Endothelial cell of umbilical vein (primary cell): Measurements from ENCODE around the gene NEK3. TPM values are rescaled to one million over a fixed set of nuclear protein-coding genes. Genes with fewer than 3 reads are reported as not detected.

Experiments
- BruUV-seq: library from RNA; stranded (reverse); fragments of 400-500 nt; replicated peaks from 2 replicates; lab custom pipeline; 2021; lab: Mats Ljungman, UMichigan
- CTCF ChIA-PET: fragments of 300-600, 350-600 bp; sonication (Branson Sonifier 250); formaldehyde crosslinking; loops from one replicate; lab custom pipeline; 2021; ENCODE audit warnings: antibody characterized with exemption, inconsistent platforms; lab: Charles Lee
- POLR2A ChIA-PET: fragments of 300-600, 350-600 bp; sonication (Branson Sonifier 250); formaldehyde crosslinking; loops from one replicate; lab custom pipeline; 2021; ENCODE audit warnings: antibody characterized with exemption, inconsistent platforms; lab: Charles Lee
- DNase-seq: peaks from one replicate; pipeline ENCODE4 v3.0.0-alpha.2; 2011; ENCODE audit warnings: low read depth, low spot score
- FAIRE-seq: peaks from 2 replicates; lab custom pipeline; 2011; peaks lifted over from hg19 to GRCh38; lab: Jason Lieb, UNC
- H2AFZ ChIP-seq: 2 replicates; pipeline ENCODE4 v1.6.0; 2012; ENCODE audit warnings: low read depth, low read length, control low read depth, inconsistent platforms
- H3K27ac ChIP-seq: 2 replicates; pipeline ENCODE4 v1.5.1; 2011; ENCODE audit warnings: low read depth, mild to moderate bottlenecking, control low read depth, low read length, moderate library complexity; ENCODE audit not compliant: insufficient read depth
- H3K27me3 ChIP-seq, 2 experiments: 2 replicates each; pipeline versions ENCODE4 v1.6.0 to v1.6.1; 2011; ENCODE audit warnings: low read length in 2 of 2, mixed read lengths in 1 of 2; ENCODE audit not compliant: control insufficient read depth in 2 of 2, insufficient read depth in 2 of 2
- H3K36me3 ChIP-seq, 2 experiments: 2 replicates in 1 of 2; 3 replicates in 1 of 2; pipeline ENCODE4 v1.5.1; 2011; ENCODE audit warnings: low read length in 2 of 2, mild to moderate bottlenecking in 1 of 2, moderate library complexity in 1 of 2; ENCODE audit not compliant: control insufficient read depth in 2 of 2, insufficient read depth in 2 of 2; ENCODE audit errors: extremely low read depth in 1 of 2
- H3K4me1 ChIP-seq: 3 replicates; pipeline ENCODE4 v1.5.1; 2011; ENCODE audit warnings: mild to moderate bottlenecking, low read length; ENCODE audit not compliant: control insufficient read depth, insufficient read depth; ENCODE audit errors: extremely low read depth
- H3K4me2 ChIP-seq: 2 replicates; pipeline ENCODE4 v1.6.1; 2011; ENCODE audit warnings: low read length, control low read depth, mixed read lengths; ENCODE audit not compliant: insufficient read depth
- H3K4me3 ChIP-seq, 3 experiments: fragments of 200-600 bp in 1 of 3; sonication (generic), shearing (Covaris generic) in 1 of 3; replicated peaks in 1 of 3; 2 replicates each; pipeline ENCODE4 v1.5.1; 2011 to 2016; ENCODE audit warnings: control low read depth in 3 of 3, low read length in 3 of 3, mild to moderate bottlenecking in 2 of 3, inconsistent platforms in 1 of 3, low read depth in 1 of 3, moderate library complexity in 1 of 3; ENCODE audit not compliant: insufficient read depth in 1 of 3
- H3K79me2 ChIP-seq: 2 replicates; pipeline ENCODE4 v1.6.0; 2012; ENCODE audit warnings: low read length, inconsistent platforms; ENCODE audit not compliant: control insufficient read depth, insufficient read depth
- H3K9ac ChIP-seq: replicated peaks from 2 replicates; pipeline ENCODE3; 2011; ENCODE audit warnings: low read length, control low read depth; ENCODE audit not compliant: insufficient read depth; ENCODE audit errors: extremely low read depth
- H3K9me1 ChIP-seq: replicated peaks from 3 replicates; pipeline ENCODE4 v1.6.0; 2011; ENCODE audit warnings: mild to moderate bottlenecking, low read length; ENCODE audit not compliant: control insufficient read depth, insufficient read depth; ENCODE audit errors: extremely low read depth
- H3K9me3 ChIP-seq: replicated peaks from 2 replicates; pipeline ENCODE4 v1.5.1; 2012; ENCODE audit warnings: low read length, inconsistent platforms; ENCODE audit not compliant: control insufficient read depth, insufficient read depth
- H4K20me1 ChIP-seq: replicated peaks from 2 replicates; pipeline ENCODE3; 2011; ENCODE audit warnings: mild to moderate bottlenecking, low read length; ENCODE audit not compliant: control insufficient read depth, insufficient read depth; ENCODE audit errors: extremely low read depth
- CTCF ChIP-seq, 2 donors: IDR thresholded peaks; 1 replicate in 1 of 2; 2 replicates in 1 of 2; pipeline ENCODE4 v1.5.1; 2011; ENCODE audit warnings: low read length in 2 of 2, mild to moderate bottlenecking in 2 of 2, moderate library complexity in 2 of 2, control low read depth in 1 of 2, inconsistent platforms in 1 of 2, low read depth in 1 of 2; ENCODE audit not compliant: insufficient read depth in 1 of 2; ENCODE audit errors: extremely low read depth in 1 of 2
- EZH2 ChIP-seq: IDR thresholded peaks from 2 replicates; pipeline ENCODE4 v1.6.1; 2012; ENCODE audit warnings: borderline replicate concordance, low read depth, mild to moderate bottlenecking, moderate library complexity, low read length, inconsistent platforms; ENCODE audit not compliant: severe bottlenecking
- FOS ChIP-seq: IDR thresholded peaks from 2 replicates; pipeline ENCODE4 v1.6.1; 2011; ENCODE audit warnings: mild to moderate bottlenecking, low read length, moderate library complexity, borderline replicate concordance; ENCODE audit not compliant: insufficient read depth
- GATA2 ChIP-seq: IDR thresholded peaks from 2 replicates; pipeline ENCODE4 v1.7.0; 2011; ENCODE audit warnings: low read depth, mild to moderate bottlenecking, moderate library complexity, mixed read lengths, low read length; ENCODE audit not compliant: insufficient read length, insufficient read depth
- JUN ChIP-seq: IDR thresholded peaks from 2 replicates; pipeline ENCODE4 v1.6.1; 2011; ENCODE audit warnings: borderline replicate concordance, low read depth; ENCODE audit not compliant: insufficient read length, insufficient read depth
- MAX ChIP-seq: IDR thresholded peaks from 2 replicates; pipeline ENCODE4 v1.6.1; 2011; ENCODE audit not compliant: insufficient read depth, insufficient read length
- MYC ChIP-seq: IDR thresholded peaks from one replicate; pipeline ENCODE4 v1.6.1; 2011; ENCODE audit warnings: mild to moderate bottlenecking, low read depth, low read length
- POLR2A ChIP-seq: IDR thresholded peaks from 2 replicates; pipeline ENCODE4 v1.6.1; 2012; ENCODE audit warnings: low read depth, mild to moderate bottlenecking, control low read depth, low read length
- POLR2AphosphoS5 ChIP-seq: IDR thresholded peaks from 2 replicates; pipeline ENCODE4 v1.6.1; 2012; ENCODE audit warnings: low read depth, mild to moderate bottlenecking, control low read depth, low read length, moderate library complexity; ENCODE audit not compliant: insufficient read depth
- dilution Hi-C: fragments of 300-500 bp; cut with MboI; formaldehyde crosslinking; loops from one replicate; pipeline ENCODE4 v1.15.0; 2019; ENCODE audit warnings: low sequenced_read_pairs; ENCODE audit not compliant: extremely low pct_ligation_motif_present
- intact Hi-C: fragments of 100-400 bp; cut with micrococcal nuclease; formaldehyde crosslinking; loops from one replicate; pipeline ENCODE4 v1.10.0; 2022
- polyA plus RNA-seq, 4 experiments: library from polyadenylated mRNA; depleted of rRNA in 3 of 4; stranded (reverse) in 3 of 4; unstranded in 1 of 4; fragments of >200 nt; gene quantifications; 2 replicates each; pipeline versions ENCODE4 v1.2.1 to v1.2.3, GENCODE V29; 2011 to 2012; ENCODE audit warnings: missing spikeins in 1 of 4
- total RNA-seq: library from RNA; stranded (reverse); gene quantifications from 2 replicates; pipeline ENCODE4 v1.2.3, GENCODE V29; 2021

Gene NEK3
- total and polyA plus RNA-seq, 2 donors (not counting 3 experiments of a cell fraction or from before 2014, with no cell fraction given), result 10.3 to 13.8 TPM

GRCh38 chr13:52155177-52155576 is 4.2 kb downstream of the NEK3 start:
- TF ChIP-seq GATA2, result no peak
- no peak for TF ChIP-seq FOS
- no peak for TF ChIP-seq POLR2A
- TF ChIP-seq EZH2, result no peak
- TF ChIP-seq POLR2AphosphoS5, result no peak
- TF ChIP-seq CTCF (IDR thresholded peaks at IDR 0.05; ENCODE audit: extremely low read depth in 1 of 2, insufficient read depth in 1 of 2, low read depth in 1 of 2, low read length in 2 of 2), result no peak
- no peak for TF ChIP-seq MAX
- TF ChIP-seq JUN, result no peak
- no peak for TF ChIP-seq MYC
- no peak overlapping the region for H3K4me2 ChIP-seq
- dilution Hi-C loops, result no loop called here
- no TSS peak for BruUV-seq
- peaks cover 2% of the 10 kb centered on the region for H3K79me2 ChIP-seq
- H3K9ac ChIP-seq, result no peak overlapping the region
- no peaks in the 10 kb centered on the region for H4K20me1 ChIP-seq
- ChIA-PET POLR2A (no interaction called here), CTCF (no interaction called here)
- H3K9me3 ChIP-seq, result no peaks in the 10 kb centered on the region
- no peaks in the 10 kb centered on the region for H3K27me3 ChIP-seq
- H3K27ac ChIP-seq, result no peak overlapping the region
- H3K36me3 ChIP-seq, result no peaks in the 10 kb centered on the region
- no peak for FAIRE-seq
- H3K9me1 ChIP-seq, result no peaks in the 10 kb centered on the region
- no peak overlapping the region for H2AFZ ChIP-seq
- H3K4me1 ChIP-seq, result peaks cover 26% of the 10 kb centered on the region
- no peak for DNase-seq
- no peak overlapping the region for H3K4me3 ChIP-seq
- intact Hi-C loops, result loop anchor here (10.0 kb wide), 1 partner anchor 300 kb away; the partner anchor contains the start of genes CKAP2 and VPS36
